SK-N-SH treated with all-trans-retinoic acid at 6 μM for 48 hours (cell line): Measurements from ENCODE around the gene STAC2.

Source experiments
- ATAC-seq: fragments of 200-7000 bp; cut with Tn5 transposase; 3 replicates; pipeline ENCODE4 v1.9.1; 2020; ENCODE audit warnings: mild to moderate bottlenecking, moderate library complexity
- ARNTL ChIP-seq: fragments of 450-650 bp; formaldehyde crosslinking; IDR thresholded peaks from 2 replicates; pipeline ENCODE4 v1.5.0; 2020; ENCODE audit warnings: low read depth, mild to moderate bottlenecking, moderate library complexity, borderline replicate concordance
- BACH2 ChIP-seq: fragments of 250-450 bp; sonication (Bioruptor Pico); IDR thresholded peaks from 2 replicates; pipeline ENCODE4 v1.9.0; 2021; ENCODE audit warnings: mild to moderate bottlenecking, borderline replicate concordance
- CSDC2 ChIP-seq: fragments of 250-450 bp; sonication (Bioruptor Pico); IDR thresholded peaks from 2 replicates; pipeline ENCODE4 v1.5.0; 2020; ENCODE audit warnings: mild to moderate bottlenecking, moderate library complexity
- ESRRG ChIP-seq: fragments of 250-450 bp; sonication (Bioruptor Pico); IDR thresholded peaks from 2 replicates; pipeline ENCODE4 v1.6.1; 2021; ENCODE audit warnings: mild to moderate bottlenecking
- GLIS3 ChIP-seq: fragments of 250-450 bp; sonication (Bioruptor Pico); IDR thresholded peaks from 2 replicates; pipeline ENCODE4 v1.5.0; 2020; ENCODE audit warnings: mild to moderate bottlenecking, moderate library complexity
- ISL1 ChIP-seq: fragments of 250-450 bp; sonication (Bioruptor Pico); IDR thresholded peaks from 2 replicates; pipeline ENCODE4 v2.1.2; 2022; ENCODE audit warnings: mild to moderate bottlenecking, moderate library complexity
- PPARA ChIP-seq: fragments of 250-450 bp; sonication (Bioruptor Pico); IDR thresholded peaks from 2 replicates; pipeline ENCODE4 v1.5.0; 2020; ENCODE audit warnings: mild to moderate bottlenecking, borderline replicate concordance
- RARB ChIP-seq: fragments of 250-450 bp; sonication (Bioruptor Pico); IDR thresholded peaks from 2 replicates; pipeline ENCODE4 v1.8.0; 2021; ENCODE audit warnings: mild to moderate bottlenecking, moderate library complexity
- SNAI2 ChIP-seq: fragments of 250-450 bp; sonication (Bioruptor Pico); IDR thresholded peaks from 2 replicates; pipeline ENCODE4 v1.5.0; 2020; ENCODE audit warnings: mild to moderate bottlenecking, moderate library complexity
- TCF4 ChIP-seq: fragments of 250-450 bp; sonication (Bioruptor Pico); IDR thresholded peaks from 2 replicates; pipeline ENCODE4 v1.8.0; 2021; ENCODE audit warnings: mild to moderate bottlenecking, moderate library complexity, borderline replicate concordance
- TOX ChIP-seq: fragments of 250-450 bp; sonication (Bioruptor Pico); IDR thresholded peaks from 2 replicates; pipeline ENCODE4 v1.8.0; 2021; ENCODE audit warnings: mild to moderate bottlenecking, moderate library complexity, borderline replicate concordance
- ZC3H10 ChIP-seq: fragments of 250-450 bp; sonication (Bioruptor Pico); IDR thresholded peaks from 2 replicates; pipeline ENCODE4 v1.5.1; 2021; ENCODE audit warnings: mild to moderate bottlenecking, moderate library complexity
- ZFP3 ChIP-seq: fragments of 250-450 bp; sonication (Bioruptor Pico); IDR thresholded peaks from 2 replicates; pipeline ENCODE4 v1.5.0; 2020; ENCODE audit warnings: mild to moderate bottlenecking, moderate library complexity
- ZFP30 ChIP-seq: fragments of 450-650 bp; formaldehyde crosslinking; IDR thresholded peaks from 2 replicates; pipeline ENCODE4 v1.5.0; 2022; ENCODE audit warnings: mild to moderate bottlenecking, moderate library complexity
- ZNF565 ChIP-seq: fragments of 450-650 bp; formaldehyde crosslinking; conservative IDR thresholded peaks from 2 replicates; pipeline ENCODE4 v1.5.0; 2020; ENCODE audit warnings: low read depth, mild to moderate bottlenecking, moderate library complexity
- ZNF70 ChIP-seq: fragments of 450-650 bp; formaldehyde crosslinking; IDR thresholded peaks from 2 replicates; pipeline ENCODE4 v1.5.0; 2020; ENCODE audit warnings: mild to moderate bottlenecking, moderate library complexity
- TF ChIP-seq, protein P1 (sequence below): fragments of 250-450 bp; sonication (Bioruptor Pico); IDR thresholded peaks from 2 replicates; pipeline ENCODE4 v1.5.1; 2020; ENCODE audit warnings: low read depth, mild to moderate bottlenecking, moderate library complexity
- TF ChIP-seq, protein P2 (sequence below): fragments of 250-450 bp; sonication (Bioruptor Pico); IDR thresholded peaks from 2 replicates; pipeline ENCODE4 v1.8.0; 2020; ENCODE audit warnings: mild to moderate bottlenecking, moderate library complexity, borderline replicate concordance
- TF ChIP-seq, protein P3 (sequence below): fragments of 250-450 bp; sonication (Bioruptor Pico); IDR thresholded peaks from 2 replicates; pipeline ENCODE4 v1.5.0; 2020; ENCODE audit warnings: mild to moderate bottlenecking, moderate library complexity
- TF ChIP-seq, protein P4 (sequence below): fragments of 250-450 bp; sonication (Bioruptor Pico); IDR thresholded peaks from 2 replicates; pipeline ENCODE4 v1.5.1; 2021; ENCODE audit warnings: mild to moderate bottlenecking, moderate library complexity

Gene STAC2

DNA sequence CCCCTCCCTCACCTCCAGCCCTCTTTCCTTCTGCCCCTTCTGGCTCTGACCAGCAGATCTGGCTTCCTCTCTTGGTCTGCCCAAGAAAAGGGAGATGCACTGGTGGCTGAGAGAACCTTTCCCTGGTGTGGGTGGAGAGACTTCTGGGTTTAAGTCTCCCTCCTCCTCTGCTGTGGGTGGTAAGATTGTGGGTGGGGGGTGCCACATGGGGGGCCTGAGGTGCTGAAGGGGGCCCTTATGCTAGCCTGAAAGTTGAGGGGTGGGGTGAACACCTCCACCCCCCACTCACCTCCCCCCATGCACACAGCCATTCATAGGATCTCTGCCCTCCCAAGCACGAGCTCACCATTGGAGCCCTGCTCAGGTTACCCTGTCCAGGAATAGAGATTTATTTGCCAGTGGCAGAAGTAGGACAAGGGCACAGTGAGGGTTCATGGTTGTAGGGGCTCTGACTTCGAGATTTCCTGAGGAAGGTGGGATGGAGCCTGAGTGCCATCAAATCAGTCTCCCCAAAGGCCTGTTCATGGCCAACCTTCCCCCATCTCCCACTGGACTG lies 1.7 kb upstream of the STAC2 start:
- TF ChIP-seq TCF4: no peak
- TF ChIP-seq RARB (CRISPR knock-in tag): no peak
- TF ChIP-seq, protein P1, sequence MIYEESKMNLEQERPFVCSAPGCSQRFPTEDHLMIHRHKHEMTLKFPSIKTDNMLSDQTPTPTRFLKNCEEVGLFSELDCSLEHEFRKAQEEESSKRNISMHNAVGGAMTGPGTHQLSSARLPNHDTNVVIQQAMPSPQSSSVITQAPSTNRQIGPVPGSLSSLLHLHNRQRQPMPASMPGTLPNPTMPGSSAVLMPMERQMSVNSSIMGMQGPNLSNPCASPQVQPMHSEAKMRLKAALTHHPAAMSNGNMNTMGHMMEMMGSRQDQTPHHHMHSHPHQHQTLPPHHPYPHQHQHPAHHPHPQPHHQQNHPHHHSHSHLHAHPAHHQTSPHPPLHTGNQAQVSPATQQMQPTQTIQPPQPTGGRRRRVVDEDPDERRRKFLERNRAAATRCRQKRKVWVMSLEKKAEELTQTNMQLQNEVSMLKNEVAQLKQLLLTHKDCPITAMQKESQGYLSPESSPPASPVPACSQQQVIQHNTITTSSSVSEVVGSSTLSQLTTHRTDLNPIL (CRISPR knock-in tag): no peak
- TF ChIP-seq TOX (CRISPR knock-in tag): no peak
- no peak for TF ChIP-seq CSDC2 (CRISPR knock-in tag)
- TF ChIP-seq, protein P2, sequence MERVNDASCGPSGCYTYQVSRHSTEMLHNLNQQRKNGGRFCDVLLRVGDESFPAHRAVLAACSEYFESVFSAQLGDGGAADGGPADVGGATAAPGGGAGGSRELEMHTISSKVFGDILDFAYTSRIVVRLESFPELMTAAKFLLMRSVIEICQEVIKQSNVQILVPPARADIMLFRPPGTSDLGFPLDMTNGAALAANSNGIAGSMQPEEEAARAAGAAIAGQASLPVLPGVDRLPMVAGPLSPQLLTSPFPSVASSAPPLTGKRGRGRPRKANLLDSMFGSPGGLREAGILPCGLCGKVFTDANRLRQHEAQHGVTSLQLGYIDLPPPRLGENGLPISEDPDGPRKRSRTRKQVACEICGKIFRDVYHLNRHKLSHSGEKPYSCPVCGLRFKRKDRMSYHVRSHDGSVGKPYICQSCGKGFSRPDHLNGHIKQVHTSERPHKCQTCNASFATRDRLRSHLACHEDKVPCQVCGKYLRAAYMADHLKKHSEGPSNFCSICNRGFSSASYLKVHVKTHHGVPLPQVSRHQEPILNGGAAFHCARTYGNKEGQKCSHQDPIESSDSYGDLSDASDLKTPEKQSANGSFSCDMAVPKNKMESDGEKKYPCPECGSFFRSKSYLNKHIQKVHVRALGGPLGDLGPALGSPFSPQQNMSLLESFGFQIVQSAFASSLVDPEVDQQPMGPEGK: no peak
- TF ChIP-seq ISL1 (CRISPR knock-in tag): no peak
- TF ChIP-seq ZFP3: no peak
- no peak for TF ChIP-seq ESRRG (CRISPR knock-in tag)
- no peak for TF ChIP-seq PPARA (CRISPR knock-in tag)
- TF ChIP-seq, protein P3, sequence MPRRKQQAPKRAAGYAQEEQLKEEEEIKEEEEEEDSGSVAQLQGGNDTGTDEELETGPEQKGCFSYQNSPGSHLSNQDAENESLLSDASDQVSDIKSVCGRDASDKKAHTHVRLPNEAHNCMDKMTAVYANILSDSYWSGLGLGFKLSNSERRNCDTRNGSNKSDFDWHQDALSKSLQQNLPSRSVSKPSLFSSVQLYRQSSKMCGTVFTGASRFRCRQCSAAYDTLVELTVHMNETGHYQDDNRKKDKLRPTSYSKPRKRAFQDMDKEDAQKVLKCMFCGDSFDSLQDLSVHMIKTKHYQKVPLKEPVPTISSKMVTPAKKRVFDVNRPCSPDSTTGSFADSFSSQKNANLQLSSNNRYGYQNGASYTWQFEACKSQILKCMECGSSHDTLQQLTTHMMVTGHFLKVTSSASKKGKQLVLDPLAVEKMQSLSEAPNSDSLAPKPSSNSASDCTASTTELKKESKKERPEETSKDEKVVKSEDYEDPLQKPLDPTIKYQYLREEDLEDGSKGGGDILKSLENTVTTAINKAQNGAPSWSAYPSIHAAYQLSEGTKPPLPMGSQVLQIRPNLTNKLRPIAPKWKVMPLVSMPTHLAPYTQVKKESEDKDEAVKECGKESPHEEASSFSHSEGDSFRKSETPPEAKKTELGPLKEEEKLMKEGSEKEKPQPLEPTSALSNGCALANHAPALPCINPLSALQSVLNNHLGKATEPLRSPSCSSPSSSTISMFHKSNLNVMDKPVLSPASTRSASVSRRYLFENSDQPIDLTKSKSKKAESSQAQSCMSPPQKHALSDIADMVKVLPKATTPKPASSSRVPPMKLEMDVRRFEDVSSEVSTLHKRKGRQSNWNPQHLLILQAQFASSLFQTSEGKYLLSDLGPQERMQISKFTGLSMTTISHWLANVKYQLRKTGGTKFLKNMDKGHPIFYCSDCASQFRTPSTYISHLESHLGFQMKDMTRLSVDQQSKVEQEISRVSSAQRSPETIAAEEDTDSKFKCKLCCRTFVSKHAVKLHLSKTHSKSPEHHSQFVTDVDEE: no peak
- no peak for TF ChIP-seq ZFP30
- no peak for TF ChIP-seq ZNF70 (CRISPR knock-in tag)
- ATAC-seq: no peak

DNA sequence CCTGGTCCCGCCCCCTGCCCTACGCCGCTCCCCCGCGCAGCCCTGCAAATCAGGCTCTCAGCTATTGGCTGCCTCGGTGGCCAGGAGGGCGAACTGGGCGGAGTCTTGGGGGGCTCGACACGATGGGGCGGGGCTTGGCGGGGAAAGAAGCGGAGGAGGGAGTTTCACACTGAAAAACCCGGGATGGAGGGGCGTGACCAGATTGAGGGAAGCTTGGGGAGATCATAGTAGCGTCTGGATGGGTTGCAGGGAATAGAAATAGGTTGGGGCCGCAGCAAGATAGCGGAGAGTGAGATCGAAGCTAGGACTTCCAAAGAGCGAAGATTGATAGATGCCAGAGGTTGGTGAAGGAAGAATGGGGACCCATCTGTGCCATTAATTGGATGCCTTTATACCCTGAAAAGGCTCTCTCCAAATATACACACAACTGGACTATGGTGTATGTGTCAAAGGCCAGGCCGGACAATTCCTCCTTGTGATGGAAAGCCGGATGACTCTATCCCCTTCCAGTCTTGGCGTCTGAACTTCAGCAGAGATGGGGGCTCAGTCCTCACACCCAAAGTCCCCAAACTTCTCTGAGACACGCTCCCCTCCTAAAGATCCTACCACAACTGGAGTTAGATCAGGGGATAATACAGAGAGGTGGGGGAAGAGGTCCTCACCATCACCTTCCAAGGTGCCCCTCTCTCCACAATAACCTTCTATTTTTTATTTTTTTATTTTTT lies 376 bp upstream of the STAC2 start:
- TF ChIP-seq ARNTL (CRISPR knock-in tag) (no peak), ZC3H10 (CRISPR knock-in tag) (no peak), PPARA (CRISPR knock-in tag) (no peak), ISL1 (CRISPR knock-in tag) (no peak), ZFP30 (no peak), TOX (CRISPR knock-in tag) (no peak), SNAI2 (CRISPR knock-in tag) (no peak)
- ATAC-seq: peak; percentile 82

DNA sequence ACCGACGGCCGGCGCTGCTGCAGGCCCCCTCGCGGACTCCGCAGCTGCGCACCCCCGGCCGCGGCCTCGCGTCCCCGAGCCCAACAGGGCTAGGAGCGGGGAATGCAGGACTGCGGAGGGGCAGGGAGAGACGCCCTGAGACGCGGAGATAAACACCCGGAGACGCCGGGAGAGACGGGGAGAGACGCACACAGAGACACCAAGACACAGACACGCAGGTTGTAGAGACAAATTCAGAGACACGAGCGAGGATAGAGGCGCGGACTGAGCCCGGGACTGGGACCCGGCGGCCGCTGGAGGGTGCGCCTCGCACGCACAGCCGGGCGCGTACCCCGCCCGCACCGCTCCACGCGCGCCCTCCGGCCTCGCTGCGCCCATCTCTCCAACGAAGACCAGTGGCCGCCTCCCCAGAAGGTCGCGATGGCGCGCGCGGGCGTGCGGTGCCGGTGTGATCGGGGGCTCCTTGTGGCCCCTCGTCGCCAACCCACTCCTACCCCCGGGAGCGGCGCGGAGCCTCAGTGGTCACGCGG lies 902 bp downstream of the STAC2 start:
- ATAC-seq: peak; percentile 10; the same call in 1 of the 3 replicates

More for the DNA sequence above, 902 bp downstream of the STAC2 start:
- TF ChIP-seq, protein P2: no peak
- TF ChIP-seq CSDC2 (CRISPR knock-in tag) (no peak), ZNF565 (CRISPR knock-in tag) (no peak), ZFP30 (no peak), BACH2 (CRISPR knock-in tag) (no peak), ISL1 (CRISPR knock-in tag) (no peak), TCF4 (no peak), PPARA (CRISPR knock-in tag) (no peak), GLIS3 (CRISPR knock-in tag) (no peak), SNAI2 (CRISPR knock-in tag) (no peak)
- TF ChIP-seq, protein P1 (CRISPR knock-in tag): no peak
- TF ChIP-seq, protein P4, sequence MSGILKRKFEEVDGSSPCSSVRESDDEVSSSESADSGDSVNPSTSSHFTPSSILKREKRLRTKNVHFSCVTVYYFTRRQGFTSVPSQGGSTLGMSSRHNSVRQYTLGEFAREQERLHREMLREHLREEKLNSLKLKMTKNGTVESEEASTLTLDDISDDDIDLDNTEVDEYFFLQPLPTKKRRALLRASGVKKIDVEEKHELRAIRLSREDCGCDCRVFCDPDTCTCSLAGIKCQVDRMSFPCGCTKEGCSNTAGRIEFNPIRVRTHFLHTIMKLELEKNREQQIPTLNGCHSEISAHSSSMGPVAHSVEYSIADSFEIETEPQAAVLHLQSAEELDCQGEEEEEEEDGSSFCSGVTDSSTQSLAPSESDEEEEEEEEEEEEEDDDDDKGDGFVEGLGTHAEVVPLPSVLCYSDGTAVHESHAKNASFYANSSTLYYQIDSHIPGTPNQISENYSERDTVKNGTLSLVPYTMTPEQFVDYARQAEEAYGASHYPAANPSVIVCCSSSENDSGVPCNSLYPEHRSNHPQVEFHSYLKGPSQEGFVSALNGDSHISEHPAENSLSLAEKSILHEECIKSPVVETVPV: no peak
